ES-I3 (cell line): ENCODE results near the gene CSPG4.
"Not testable (repeated sequence)": the region's sequence is repeated elsewhere in the genome, so short reads cannot be mapped to it uniquely, and the experiment has no call there.

Experiments
- H3K36me3 ChIP-seq: 2 replicates; pipeline ENCODE4 v1.6.1; 2013; ENCODE audit warnings: mild to moderate bottlenecking, low read length, control low read depth, moderate library complexity; ENCODE audit not compliant: insufficient read depth
- H3K4me1 ChIP-seq: 2 replicates; pipeline ENCODE4 v1.6.1; 2013; ENCODE audit warnings: mild to moderate bottlenecking, control low read depth, low read length; ENCODE audit not compliant: insufficient read depth
- H3K9ac ChIP-seq: 2 replicates; pipeline ENCODE4 v1.6.1; 2013; ENCODE audit warnings: low read depth, mild to moderate bottlenecking, low read length, moderate library complexity
- H3K9me3 ChIP-seq: 2 replicates; pipeline ENCODE4 v1.6.1; 2013; ENCODE audit warnings: mild to moderate bottlenecking, low read length, moderate library complexity; ENCODE audit not compliant: control insufficient read depth, insufficient read depth

Gene CSPG4

DNA sequence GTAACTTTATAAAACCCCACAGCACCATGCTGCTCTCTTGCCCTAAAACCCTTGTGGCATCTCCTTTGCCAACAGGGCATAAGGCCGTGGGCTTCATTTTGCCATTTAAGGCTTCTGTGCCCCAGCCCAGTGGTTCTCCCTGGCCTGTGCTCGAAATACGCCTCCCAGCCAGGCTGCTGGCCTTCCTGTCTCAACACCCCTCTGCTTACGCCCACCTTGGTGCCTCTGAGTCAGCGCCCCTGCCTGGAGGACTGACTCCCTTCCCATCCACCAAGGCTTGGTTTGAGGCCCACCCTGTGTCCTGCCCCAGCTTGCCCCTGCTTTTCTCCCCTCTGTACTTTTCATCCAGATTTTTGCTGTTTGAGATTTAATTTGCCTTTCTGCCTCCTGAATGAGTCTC is 1.8 kb downstream of the CSPG4 start:
- H3K9me3 ChIP-seq, H3K36me3 ChIP-seq, H3K4me1 ChIP-seq, H3K9ac ChIP-seq: not testable (repeated sequence)

GRCh38 chr15:75709458-75709857 is 3.2 kb downstream of the CSPG4 start:
- not testable (repeated sequence) for H3K9ac ChIP-seq, H3K4me1 ChIP-seq, H3K9me3 ChIP-seq, H3K36me3 ChIP-seq

DNA sequence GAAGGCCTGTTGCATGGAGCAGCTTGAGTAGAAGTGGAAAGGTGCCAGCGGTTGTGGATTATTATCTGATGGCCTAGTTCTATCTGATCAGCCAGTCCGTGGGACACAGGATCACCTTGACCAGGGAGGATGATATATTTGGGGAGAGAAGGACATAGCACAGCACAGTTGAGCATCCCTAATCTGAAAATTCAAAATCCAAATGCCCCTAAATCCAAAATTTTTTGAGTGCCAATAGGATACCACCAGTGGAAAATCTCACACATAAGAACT is 6.0 kb downstream of the CSPG4 start:
- no peaks in the 10 kb centered on the region for H3K9me3 ChIP-seq
- no peaks in the 10 kb centered on the region; the same call in 1 of the 2 replicates for H3K4me1 ChIP-seq
- H3K36me3 ChIP-seq: no peaks in the 10 kb centered on the region
- no peak overlapping the region for H3K9ac ChIP-seq

DNA sequence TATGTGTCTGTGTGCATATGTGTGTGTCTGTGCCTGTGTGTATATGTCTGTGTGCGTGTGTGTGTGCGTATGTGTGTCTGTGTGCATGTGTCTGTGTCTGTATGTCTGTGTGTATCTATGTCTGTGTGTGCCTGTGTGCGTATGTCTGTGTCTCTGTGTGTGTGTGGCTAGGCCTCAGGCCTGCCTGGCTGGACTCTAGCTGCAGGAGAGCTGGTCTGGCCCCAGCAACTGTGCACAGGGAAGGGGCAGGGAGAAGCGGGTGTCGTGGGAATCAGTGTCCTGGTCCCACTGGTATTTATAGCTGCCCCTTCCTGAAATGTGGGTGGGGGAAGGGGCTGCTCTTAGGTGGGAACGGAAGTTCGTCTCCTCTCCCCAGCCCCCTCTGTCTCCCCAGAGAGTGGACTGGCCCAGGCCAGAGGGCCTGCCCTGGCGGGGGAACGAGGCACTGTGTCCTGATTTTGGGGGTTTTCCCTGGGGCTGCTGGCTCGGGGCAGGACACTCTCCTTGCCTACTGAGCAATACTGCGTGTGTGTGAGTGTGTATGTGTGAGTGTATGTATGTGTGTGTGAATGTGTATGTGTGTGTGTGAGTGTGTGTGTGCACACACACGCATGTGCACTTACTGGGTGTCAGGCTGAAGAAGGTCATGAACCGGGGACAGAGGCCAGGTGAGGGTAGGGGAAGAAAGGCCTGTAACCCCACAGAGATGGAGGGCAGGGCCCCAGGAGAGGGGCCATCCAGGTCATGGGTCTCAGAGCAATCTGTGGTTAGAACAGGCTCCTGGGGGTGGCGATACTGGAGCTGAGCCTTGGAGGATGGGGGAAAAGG is 6.6 kb downstream of the CSPG4 start:
- Histone ChIP-seq H3K4me1 (no peaks in the 10 kb centered on the region; the same call in 1 of the 2 replicates), H3K36me3 (no peaks in the 10 kb centered on the region), H3K9ac (no peak overlapping the region), H3K9me3 (no peaks in the 10 kb centered on the region)

- H3K4me1 ChIP-seq, H3K36me3 ChIP-seq, H3K9me3 ChIP-seq, H3K9ac ChIP-seq: not testable (repeated sequence)
These were observed 7.3 kb downstream of the CSPG4 start for GRCh38 chr15:75705375-75705774.

GRCh38 chr15:75704618-75705017 is 8.0 kb downstream of the CSPG4 start:
- no peak overlapping the region for H3K9ac ChIP-seq
- H3K36me3 ChIP-seq: no peaks in the 10 kb centered on the region

DNA sequence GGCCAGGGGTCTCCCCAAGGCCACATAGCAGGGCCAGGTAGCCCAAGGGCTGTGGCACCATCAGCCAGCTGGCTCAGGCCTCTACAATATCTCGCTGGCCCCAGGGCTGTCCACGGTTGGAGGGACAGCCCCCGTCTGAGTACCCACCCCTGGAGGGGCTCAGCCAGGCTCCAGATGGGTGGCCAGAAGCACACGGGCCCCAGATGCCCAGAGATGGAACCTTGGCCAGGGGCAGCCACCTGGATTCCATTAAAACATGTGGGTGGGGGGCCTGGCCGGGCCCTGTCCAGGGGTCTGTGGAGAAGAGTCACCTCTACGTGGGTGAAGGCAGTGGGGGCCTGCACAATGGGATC is 8.4 kb downstream of the CSPG4 start:
- no peaks in the 10 kb centered on the region for H3K9me3 ChIP-seq
- H3K4me1 ChIP-seq: no peaks in the 10 kb centered on the region; the same call in 1 of the 2 replicates
- no peaks in the 10 kb centered on the region for H3K36me3 ChIP-seq
- H3K9ac ChIP-seq: no peak overlapping the region

More at GRCh38 chr15:75704618-75705017, 8.0 kb downstream of the CSPG4 start:
- Histone ChIP-seq H3K4me1 (no peaks in the 10 kb centered on the region; the same call in 1 of the 2 replicates), H3K9me3 (no peaks in the 10 kb centered on the region)

GRCh38 chr15:75703440-75704262 is 9.0 kb downstream of the CSPG4 start:
- H3K9ac ChIP-seq, H3K4me1 ChIP-seq, H3K9me3 ChIP-seq, H3K36me3 ChIP-seq: not testable (repeated sequence)

DNA sequence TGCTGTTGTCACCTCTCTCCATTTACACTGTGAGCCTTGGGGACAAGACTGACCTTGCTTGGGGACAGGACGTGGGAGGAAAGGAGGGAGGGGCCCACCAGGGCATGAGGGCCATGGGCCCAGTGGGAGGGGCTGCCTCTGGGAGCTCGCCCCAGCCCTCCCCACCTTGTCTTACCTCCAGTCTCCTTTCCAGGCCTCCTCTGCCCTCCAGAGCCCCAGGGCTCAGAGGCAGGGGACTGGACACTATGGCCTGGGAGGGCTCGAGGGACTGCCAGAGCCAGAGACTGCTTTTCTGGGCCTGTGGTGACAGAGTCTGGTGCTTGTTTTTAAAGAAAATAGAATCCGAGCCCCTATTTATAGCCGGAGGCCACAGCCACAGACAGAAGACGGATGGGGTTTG is 10.2 kb downstream of the CSPG4 start:
- Histone ChIP-seq H3K4me1 (no peaks in the 10 kb centered on the region; the same call in 1 of the 2 replicates), H3K36me3 (no peaks in the 10 kb centered on the region), H3K9me3 (no peaks in the 10 kb centered on the region), H3K9ac (no peak overlapping the region)

GRCh38 chr15:75701071-75702003 is 11.3 kb downstream of the CSPG4 start:
- H3K4me1 ChIP-seq, H3K36me3 ChIP-seq, H3K9ac ChIP-seq, H3K9me3 ChIP-seq: not testable (repeated sequence)

DNA sequence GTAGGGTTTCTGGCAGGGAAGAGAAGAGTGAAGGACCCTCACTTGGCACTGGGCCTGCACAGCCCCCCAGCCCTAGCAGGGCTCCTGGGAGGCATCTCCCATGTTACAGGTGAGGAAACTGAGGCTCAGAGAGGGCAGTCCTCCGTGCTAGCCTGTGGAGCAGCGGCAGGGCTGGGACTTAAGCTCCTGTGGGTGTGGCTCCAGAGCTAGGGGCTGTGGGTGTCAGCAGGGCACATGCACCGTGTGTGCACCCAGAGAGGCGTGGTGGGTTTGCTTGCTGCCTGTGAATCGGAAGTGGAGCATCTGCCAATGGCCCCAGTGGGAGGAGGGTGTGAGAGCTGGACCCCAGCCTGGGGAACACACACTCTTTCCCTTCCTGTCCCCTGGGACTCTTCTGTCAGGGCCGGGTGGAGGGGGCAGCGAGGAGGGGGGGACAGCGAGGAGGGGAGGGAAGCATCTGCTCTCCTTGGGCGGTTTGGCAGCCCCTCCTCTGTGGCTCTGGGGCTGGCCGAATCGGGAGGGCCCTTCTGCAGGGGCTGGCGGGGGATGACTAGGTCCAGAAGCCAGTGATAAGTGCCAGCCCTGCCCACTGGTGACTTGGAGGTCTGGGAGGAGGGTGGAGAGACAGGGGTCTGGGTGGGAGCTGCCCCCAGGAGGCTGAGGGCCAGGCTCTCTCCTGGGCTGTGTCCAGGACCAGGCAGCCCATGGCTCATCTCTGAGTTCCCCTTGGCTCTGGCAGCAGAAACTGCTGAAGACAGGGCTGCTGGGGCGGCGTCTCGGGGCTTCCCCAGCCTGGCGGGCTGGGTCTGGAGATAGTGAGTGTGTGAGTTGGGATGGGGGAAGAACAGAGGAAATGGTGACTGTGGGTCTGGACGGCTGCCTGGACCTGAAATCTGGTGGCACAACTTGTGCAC is 12.4 kb downstream of the CSPG4 start:
- H3K36me3 ChIP-seq, H3K9me3 ChIP-seq, H3K9ac ChIP-seq, H3K4me1 ChIP-seq: not testable (repeated sequence)

GRCh38 chr15:75699517-75699916 is 13.1 kb downstream of the CSPG4 start:
- H3K9me3 ChIP-seq, H3K9ac ChIP-seq, H3K36me3 ChIP-seq: not testable (repeated sequence)
- peaks cover 12% of the 10 kb centered on the region for H3K4me1 ChIP-seq

DNA sequence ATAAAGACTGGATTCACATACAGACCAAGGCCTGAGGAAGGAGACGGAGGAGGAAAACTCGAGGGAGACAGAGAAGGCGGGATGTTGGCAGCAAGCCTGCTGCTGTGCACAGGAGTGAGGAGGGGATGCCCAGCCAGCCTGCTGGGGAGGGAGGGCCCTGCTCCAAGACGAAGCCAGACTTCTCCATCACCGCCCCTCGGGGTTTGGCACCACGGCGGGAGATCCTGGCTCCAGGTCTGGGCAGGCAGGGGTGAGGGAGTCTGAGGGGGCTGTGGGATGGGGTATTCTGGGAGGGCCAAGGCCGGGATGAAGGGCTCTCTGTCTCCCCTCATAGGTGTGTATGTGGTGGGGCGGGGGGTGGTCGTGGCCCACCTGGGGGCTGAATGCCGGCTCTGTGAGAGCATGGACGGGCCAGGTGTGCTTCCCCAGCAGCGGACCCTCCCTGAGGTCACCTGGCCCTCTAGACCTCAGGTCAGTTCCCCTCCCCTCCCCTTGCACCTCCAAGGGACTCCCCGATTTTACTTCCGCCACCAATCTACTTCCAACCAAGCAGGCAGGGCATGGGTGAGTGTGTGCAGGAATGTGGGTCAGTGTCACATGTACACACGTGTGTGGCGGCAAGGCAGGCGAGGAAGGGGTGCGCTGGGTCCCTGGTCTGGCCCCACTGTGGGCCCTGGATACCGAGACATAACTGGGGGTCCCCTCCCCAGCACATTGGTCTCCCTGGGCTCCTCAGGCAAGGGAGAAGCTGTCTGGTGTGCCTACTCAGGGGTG is 14.5 kb downstream of the CSPG4 start:
- H3K9ac ChIP-seq, H3K9me3 ChIP-seq, H3K36me3 ChIP-seq: not testable (repeated sequence)
- peaks cover 25% of the 10 kb centered on the region for H3K4me1 ChIP-seq
